ENCODE measurements around the gene ZAP70.

DNA sequence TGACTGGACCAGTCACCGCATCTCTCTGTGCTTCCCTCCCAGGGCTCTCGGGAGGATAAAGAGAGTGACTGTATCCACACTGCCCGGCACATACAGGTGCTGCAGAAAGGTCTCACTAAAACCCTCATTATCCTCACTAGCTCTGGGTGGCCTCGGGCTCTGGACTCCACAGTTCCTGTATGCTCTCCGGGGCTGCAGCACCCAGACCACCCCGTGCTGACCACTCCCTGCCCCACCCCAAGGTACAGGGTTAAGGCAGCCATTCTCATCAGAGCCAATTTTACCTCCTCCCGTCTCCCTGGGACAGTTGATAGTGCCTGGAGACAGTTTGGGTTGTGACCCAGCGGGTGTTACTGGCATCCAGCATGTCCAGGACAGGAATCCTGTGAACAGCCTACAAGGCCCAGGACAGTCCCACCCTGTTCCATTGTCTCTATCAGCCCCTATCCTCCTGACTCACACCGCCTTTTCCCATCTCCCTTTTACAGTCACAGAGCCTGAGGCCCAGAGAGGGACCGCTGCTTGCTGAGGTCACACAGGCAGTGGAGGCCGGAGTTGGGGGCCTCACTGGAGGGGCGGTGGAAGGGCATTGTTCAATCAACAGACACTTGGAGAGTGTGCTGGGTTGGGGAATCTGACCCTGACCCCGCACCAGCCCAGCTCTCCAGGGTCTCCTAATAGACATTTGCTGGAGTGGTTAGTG, 1.7 kb downstream of the ZAP70 start:
- TF ChIP-seq GATA3 (IDR thresholded peaks at IDR 0.05; ENCODE audit: low read depth, low read length) (no peak), GATA2 (IDR thresholded peaks at IDR 0.05; ENCODE audit: low read depth, low read length) (no peak)

All from SH-SY5Y (cell line).